ENCODE data around the gene PANK1. TPM values are rescaled to one million over a fixed set of nuclear protein-coding genes. Genes with fewer than 3 reads are reported as not detected.

The PANK1 gene
- total and polyA plus RNA-seq, 7 donors = 1.6 to 26.4 (median 6.1) TPM

- 15 to 55% methylated on average over 1 of the region's 1 CpG for WGBS, 2 donors
- DNase-seq = no peak
- H3K27ac ChIP-seq = no peak overlapping the region
- H3K36me3 ChIP-seq = no peaks in the 10 kb centered on the region
- no peak overlapping the region for H3K4me3 ChIP-seq
- peaks cover 0 to 6% (median 0%) of the 10 kb centered on the region in 4 donors for H3K9me3 ChIP-seq
- H3K4me1 ChIP-seq = no peaks in the 10 kb centered on the region
- TF ChIP-seq EP300 (IDR thresholded peaks at IDR 0.05) (no peak), CTCF (IDR thresholded peaks at IDR 0.05) (no peak), POLR2AphosphoS5 (IDR thresholded peaks at IDR 0.05) (no peak), POLR2A (IDR thresholded peaks at IDR 0.05) (no peak)
- H3K27me3 ChIP-seq = no peaks in the 10 kb centered on the region
- intact Hi-C loops (cut with DNase I) = no loop called here
These were observed 29.2 kb downstream of the PANK1 start for GRCh38 chr10:89615824-89616223.

GRCh38 chr10:89615112-89615511 is 29.9 kb downstream of the PANK1 start:
- TF ChIP-seq EP300 (IDR thresholded peaks at IDR 0.05) = no peak
- TF ChIP-seq POLR2AphosphoS5 (IDR thresholded peaks at IDR 0.05) = no peak
- TF ChIP-seq POLR2A (IDR thresholded peaks at IDR 0.05) = no peak
- no peak for TF ChIP-seq CTCF (IDR thresholded peaks at IDR 0.05)
- DNase-seq = no peak
- Histone ChIP-seq H3K4me3 (no peak overlapping the region), H3K4me1 (no peaks in the 10 kb centered on the region), H3K27ac (no peak overlapping the region), H3K27me3 (no peaks in the 10 kb centered on the region), H3K36me3 (no peaks in the 10 kb centered on the region), H3K9me3 (peaks cover 0 to under 1% (median 0%) of the 10 kb centered on the region in 4 donors)
- 83 to 97% methylated on average over 3 of the region's 3 CpGs for WGBS, 2 donors
- intact Hi-C loops (cut with DNase I) = no loop called here

- DNase-seq = no peak
- no peaks in the 10 kb centered on the region for H3K4me1 ChIP-seq
- no peaks in the 10 kb centered on the region for H3K27me3 ChIP-seq
- TF ChIP-seq POLR2AphosphoS5 (IDR thresholded peaks at IDR 0.05) = no peak
- TF ChIP-seq EP300 (IDR thresholded peaks at IDR 0.05) = no peak
- no peak for TF ChIP-seq CTCF (IDR thresholded peaks at IDR 0.05)
- TF ChIP-seq POLR2A (IDR thresholded peaks at IDR 0.05) = no peak
- no peak overlapping the region for H3K4me3 ChIP-seq
- no peaks in the 10 kb centered on the region for H3K36me3 ChIP-seq
- intact Hi-C loops (cut with DNase I) = no loop called here
- H3K9me3 ChIP-seq = no peaks in the 10 kb centered on the region
- 87 to 89% methylated on average over 3 of the region's 3 CpGs for WGBS, 2 donors
- no peak overlapping the region for H3K27ac ChIP-seq
These were observed 31.5 kb downstream of the PANK1 start for GRCh38 chr10:89613582-89613981.

GRCh38 chr10:89611282-89611681 is 33.8 kb downstream of the PANK1 start:
- Histone ChIP-seq H3K27me3 (no peaks in the 10 kb centered on the region), H3K4me1 (no peaks in the 10 kb centered on the region), H3K4me3 (no peak overlapping the region), H3K27ac (no peak overlapping the region), H3K36me3 (no peaks in the 10 kb centered on the region), H3K9me3 (no peaks in the 10 kb centered on the region)
- intact Hi-C loops (cut with DNase I) = no loop called here
- 97 to 98% methylated on average over 4 of the region's 4 CpGs for WGBS, 2 donors
- DNase-seq = no peak
- TF ChIP-seq EP300 (IDR thresholded peaks at IDR 0.05) (no peak), POLR2AphosphoS5 (IDR thresholded peaks at IDR 0.05) (no peak), POLR2A (IDR thresholded peaks at IDR 0.05) (no peak), CTCF (IDR thresholded peaks at IDR 0.05) (no peak)

- intact Hi-C loops (cut with DNase I) = no loop called here
- DNase-seq = no peak
- H3K4me1 ChIP-seq = no peaks in the 10 kb centered on the region
- no peaks in the 10 kb centered on the region for H3K27me3 ChIP-seq
- no peak for TF ChIP-seq EP300 (IDR thresholded peaks at IDR 0.05)
- no peak for TF ChIP-seq POLR2AphosphoS5 (IDR thresholded peaks at IDR 0.05)
- no peak for TF ChIP-seq POLR2A (IDR thresholded peaks at IDR 0.05)
- no peak for TF ChIP-seq CTCF (IDR thresholded peaks at IDR 0.05)
- H3K27ac ChIP-seq = no peak overlapping the region
- H3K9me3 ChIP-seq = no peaks in the 10 kb centered on the region
- 54 to 70% methylated on average over 2 of the region's 2 CpGs for WGBS, 2 donors
- H3K4me3 ChIP-seq = no peak overlapping the region
- no peaks in the 10 kb centered on the region for H3K36me3 ChIP-seq
These were observed 35.2 kb downstream of the PANK1 start for GRCh38 chr10:89609833-89610346.
